Heart right ventricle (tissue), 16 donors: ENCODE measurements around the gene MMRN2. TPM values are rescaled to one million over a fixed set of nuclear protein-coding genes. Genes with fewer than 3 reads are reported as not detected.
"Not testable (repeated sequence)": the region's sequence is repeated elsewhere in the genome, so short reads cannot be mapped to it uniquely, and the experiment has no call there.

ENCODE experiments used
- ATAC-seq, 8 donors: fragments of 200-7000 bp; cut with Tn5 transposase; one replicate each; pipeline ENCODE4 v1.9.1; 2020; ENCODE audit warnings: mild to moderate bottlenecking in 8 of 8, moderate library complexity in 8 of 8, moderate number of reproducible peaks in 1 of 8
- DNase-seq, 2 donors: peaks; one replicate each; pipeline ENCODE4 v3.0.0-alpha.2; 2020
- H3K27ac ChIP-seq, 10 donors: fragments of 200-600 bp; sonication (generic) in 2 of 10; one replicate each; pipeline versions ENCODE4 v1.5.0 to v1.8.0; 2020 to 2022; ENCODE audit warnings: mild to moderate bottlenecking in 3 of 10
- H3K27me3 ChIP-seq, 7 donors: fragments of 200-600 bp; one replicate each; pipeline ENCODE4 v1.8.0; 2021 to 2022; ENCODE audit warnings: mild to moderate bottlenecking in 2 of 7
- H3K36me3 ChIP-seq, 9 donors: fragments of 200-600 bp; sonication (generic) in 1 of 9; one replicate each; pipeline versions ENCODE4 v1.5.0 to v1.8.0; 2020 to 2022; ENCODE audit warnings: mild to moderate bottlenecking in 2 of 9
- H3K4me1 ChIP-seq, 9 donors: fragments of 200-600 bp; sonication (generic) in 1 of 9; one replicate each; pipeline versions ENCODE4 v1.5.0 to v1.8.0; 2020 to 2022; ENCODE audit warnings: mild to moderate bottlenecking in 4 of 9
- H3K4me3 ChIP-seq, 10 donors: fragments of 200-600 bp; sonication (generic) in 2 of 10; one replicate each; pipeline versions ENCODE4 v1.5.0 to v1.8.0; 2020 to 2022; ENCODE audit warnings: mild to moderate bottlenecking in 7 of 10, moderate library complexity in 2 of 10
- H3K9me3 ChIP-seq, 11 donors: fragments of 200-600 bp in 10 of 11; sonication (generic) in 2 of 11; one replicate each; pipeline versions ENCODE4 v1.5.0 to v1.8.0; 2013 to 2022; ENCODE audit warnings: mild to moderate bottlenecking in 2 of 11, control low read depth in 1 of 11, moderate library complexity in 1 of 11
- CTCF ChIP-seq, 9 donors: fragments of 200-600 bp; sonication (generic) in 2 of 9; IDR thresholded peaks; one replicate each; pipeline versions ENCODE4 v1.5.0 to v1.8.0; 2021 to 2022; ENCODE audit warnings: antibody characterized with exemption in 9 of 9, mild to moderate bottlenecking in 5 of 9, moderate library complexity in 1 of 9
- WGBS, 2 donors: extraction: QIAGEN DNeasy Blood & Tissue Kit; methylation state at CpG; one replicate each; pipeline ENCODE4 v1.1.7; 2013; ENCODE audit warnings: inconsistent platforms in 1 of 2; 5-methylcytosine and 5-hydroxymethylcytosine counted together
- intact Hi-C, 10 donors: fragments of 100-400 bp; cut with DNase I; formaldehyde crosslinking; loops; one replicate each; pipeline versions ENCODE4 v1.11.1 to v1.14.2; 2022
- polyA plus RNA-seq, 2 donors: library from polyadenylated mRNA; stranded (reverse); fragments of 200-250 nt; gene quantifications; one replicate each; pipeline ENCODE4 v1.2.3, GENCODE V29; 2013
- total RNA-seq, 10 donors: library from RNA; stranded (reverse); fragmentation: NEBNext Ultra II Directional in 3 of 10; extraction: Animal tissue kit (Norgen Biotek cat#: 25700) in 3 of 10; gene quantifications; one replicate each; pipeline versions ENCODE4 v1.2.1 to v1.2.4, GENCODE V29; 2021 to 2023
- donor health status: Arrhythmogenic right ventricular cardiomyopathy.
- donor health status: ischemic (EF 13 %, LVEDD 7.1; RV severe dilation, severe dysfunction).
- donor health status: healthy with polysubstance abuse.
- donor health status: DM: no; HTN: yes; CAD: no.
- donor health status: DM: no; HTN: no; CAD: no.
- donor health status: ischemic (EF 25% LVEDD 6.9; RV normal size, moderate dysfunction).
- donor health status: ischemic (EF 25% LVEDD 5.7; RV mildly dilated, moderate dysfunction).
- donor health status: healthy.
- donor health status: DM: yes; HTN: yes; CAD: no.
- donor health status: Ischemic cardiomyopathy.
- donor health status: ischemic (EF 35%, LVEDD 5.7; RV mildly dilated, moderate dysfunction).
- donor health status: nonischemic (EF 11% LVEDD 7.7; RV severe dilation, severe dysfunction).
- donor health status: DM: yes; HTN: yes; CAD: no.
- donor health status: PGD.
- donor health status: ischemic (EF 29% LVEDD 5.4; RV normal size, mild dysfunction).
- donor health status: nonischemic (EF 23%, LVEDD 6.1; RV moderate dilation, normal function).

The MMRN2 gene
- total and polyA plus RNA-seq, 12 donors: 22.5 to 43.2 (median 33.2) TPM

GRCh38 chr10:86992456-86992855 is 35.0 kb upstream of the MMRN2 start:
- no peak for DNase-seq
- peaks cover 0 to 52% (median 0%) of the 10 kb centered on the region in 9 donors for H3K36me3 ChIP-seq
- no peak for TF ChIP-seq CTCF (IDR thresholded peaks at IDR 0.05)

GRCh38 chr10:86991362-86991761 is 33.9 kb upstream of the MMRN2 start:
- H3K4me3 ChIP-seq, H3K27ac ChIP-seq, H3K4me1 ChIP-seq, ATAC-seq, H3K9me3 ChIP-seq, intact Hi-C loops, H3K27me3 ChIP-seq, DNase-seq: not testable (repeated sequence)
- H3K36me3 ChIP-seq: peaks cover 0 to 45% (median 0%) of the 10 kb centered on the region in 9 donors
- WGBS, 2 donors: 74 to 85% methylated on average over 12 of the region's 12 CpGs

More at GRCh38 chr10:86992456-86992855, 35.0 kb upstream of the MMRN2 start:
- no peak overlapping the region for H3K27ac ChIP-seq
- ATAC-seq: no peak
- no peaks in the 10 kb centered on the region for H3K27me3 ChIP-seq
- no peak overlapping the region for H3K4me3 ChIP-seq
- H3K4me1 ChIP-seq: no peaks in the 10 kb centered on the region
- no peaks in the 10 kb centered on the region for H3K9me3 ChIP-seq
- intact Hi-C loops: no loop called here

- DNase-seq: no peak
- intact Hi-C loops: loop anchor here in 1 of 10 donors (10.0 kb wide), 1 partner anchor 66 kb away; no protein-coding TSS in a partner anchor
- no peaks in the 10 kb centered on the region for H3K4me1 ChIP-seq
- no peak for TF ChIP-seq CTCF (IDR thresholded peaks at IDR 0.05)
- 47 to 56% methylated on average over 1 of the region's 1 CpG for WGBS, 2 donors
- ATAC-seq: no peak
- no peaks in the 10 kb centered on the region for H3K9me3 ChIP-seq
- H3K27ac ChIP-seq: no peak overlapping the region
- H3K4me3 ChIP-seq: no peak overlapping the region
- H3K36me3 ChIP-seq: peaks cover 0 to 25% (median 0%) of the 10 kb centered on the region in 9 donors
- H3K27me3 ChIP-seq: no peaks in the 10 kb centered on the region
Observed at GRCh38 chr10:86988520-86988919, 31.1 kb upstream of the MMRN2 start.

- peaks cover 6 to 22% (median 15%) of the 10 kb centered on the region in 9 donors for H3K4me1 ChIP-seq
- not testable (repeated sequence) for H3K9me3 ChIP-seq, ATAC-seq, H3K36me3 ChIP-seq, H3K27ac ChIP-seq, H3K27me3 ChIP-seq, DNase-seq, H3K4me3 ChIP-seq
- 92 to 95% methylated on average over 4 of the region's 4 CpGs for WGBS, 2 donors
- intact Hi-C loops: loop anchor here in 1 of 10 donors (10.0 kb wide), 1 partner anchor 70 kb away; no protein-coding TSS in a partner anchor
Observed at GRCh38 chr10:86984498-86984897, 27.1 kb upstream of the MMRN2 start.

- H3K27ac ChIP-seq: no peak overlapping the region
- WGBS, 2 donors: 89 to 91% methylated on average over 5 of the region's 5 CpGs
- TF ChIP-seq CTCF (IDR thresholded peaks at IDR 0.05): no peak
- intact Hi-C loops: loop anchor here in 1 of 10 donors (10.0 kb wide), 1 partner anchor 73 kb away; no protein-coding TSS in a partner anchor
- peaks cover 0 to 9% (median 0%) of the 10 kb centered on the region in 9 donors for H3K36me3 ChIP-seq
- peaks cover 8 to 38% (median 17%) of the 10 kb centered on the region in 9 donors for H3K4me1 ChIP-seq
- no peaks in the 10 kb centered on the region for H3K9me3 ChIP-seq
- ATAC-seq (no peak), DNase-seq (no peak)
- H3K4me3 ChIP-seq: no peak overlapping the region
- H3K27me3 ChIP-seq: no peaks in the 10 kb centered on the region
Observed at GRCh38 chr10:86981716-86982115, 24.3 kb upstream of the MMRN2 start.

- not testable (repeated sequence) for DNase-seq, H3K4me3 ChIP-seq, H3K27me3 ChIP-seq, H3K36me3 ChIP-seq, H3K9me3 ChIP-seq
- peak in 2 of 8 donors; percentile 32 to 58 for ATAC-seq
- Histone ChIP-seq H3K27ac (peak overlapping the region in 8 of 10 donors; percentile 61 to 84 (median 73)), H3K4me1 (peaks cover 8 to 38% (median 17%) of the 10 kb centered on the region in 9 donors)
- intact Hi-C loops: loop anchor here in 1 of 10 donors (10.0 kb wide), 1 partner anchor 74 kb away; no protein-coding TSS in a partner anchor
- WGBS, 2 donors: 76 to 78% methylated on average over 6 of the region's 6 CpGs
Observed at GRCh38 chr10:86981020-86981419, 23.6 kb upstream of the MMRN2 start.
